HCT116 (cell line): Measurements from ENCODE around the gene SERPINF2. TPM values are rescaled to one million over a fixed set of nuclear protein-coding genes. Genes with fewer than 3 reads are reported as not detected.

Experiments used
- ATAC-seq: fragments of 200-7000 bp; cut with Tn5 transposase; 2 replicates; pipeline ENCODE4 v1.9.1; 2020; ENCODE audit warnings: mild to moderate bottlenecking, moderate library complexity
- BruUV-seq: library from RNA; stranded (reverse); fragments of 400-500 nt; replicated peaks from 2 replicates; lab custom pipeline; 2021; lab: Mats Ljungman, UMichigan
- CTCF ChIA-PET: fragments of 300-600 bp; sonication (Branson Sonifier 250); formaldehyde crosslinking; loops from one replicate; lab custom pipeline; 2021; ENCODE audit warnings: antibody characterized with exemption; lab: Charles Lee
- POLR2A ChIA-PET: fragments of 300-600, 350-600 bp; sonication (Branson Sonifier 250); formaldehyde crosslinking; loops from one replicate; lab custom pipeline; 2021; ENCODE audit warnings: antibody characterized with exemption; lab: Charles Lee
- RAD21 ChIA-PET, 2 experiments: fragments of 300-600 bp; sonication (Branson Sonifier 250); formaldehyde crosslinking; loops; one replicate each; lab custom pipeline; 2023; ENCODE audit warnings: low total read pairs in 2 of 2; ENCODE audit not compliant: uncharacterized antibody in 2 of 2, unreplicated experiment in 2 of 2, low non-redundant PET in 1 of 2; lab: Charles Lee
- DNase-seq: peaks from one replicate; pipeline ENCODE4 v3.0.0-alpha.2; 2010; ENCODE audit warnings: low read depth, low spot score
- H2AFZ ChIP-seq: fragments of 200-600 bp; shearing (Covaris generic), sonication (generic); 2 replicates; pipeline ENCODE4 v1.6.1; 2017; ENCODE audit warnings: low read depth, mixed run types, mixed read lengths, antibody characterized with exemption, low read length; ENCODE audit not compliant: poor library complexity, severe bottlenecking
- H3K27ac ChIP-seq: 2 replicates; pipeline ENCODE4 v1.5.1; 2012; ENCODE audit warnings: low read depth, low read length
- H3K27me3 ChIP-seq: fragments of 200-600 bp; sonication (generic); 2 replicates; pipeline ENCODE4 v1.6.1; 2016; ENCODE audit warnings: mixed run types, low read length, mixed read lengths; ENCODE audit not compliant: insufficient read depth
- H3K36me3 ChIP-seq, 2 experiments: fragments of 200-500 bp in 1 of 2; fragments of 200-600 bp in 1 of 2; sonication (Bioruptor generic) in 1 of 2; sonication (generic) in 1 of 2; 2 replicates each; pipeline versions ENCODE4 v1.5.1 to v1.6.1; 2014 to 2016; ENCODE audit warnings: low read length in 2 of 2, inconsistent platforms in 1 of 2, mixed read lengths in 1 of 2, mixed run types in 1 of 2; ENCODE audit not compliant: insufficient read depth in 2 of 2, control insufficient read depth in 1 of 2
- H3K4me1 ChIP-seq, 2 experiments: fragments of 200-600 bp in 1 of 2; sonication (generic) in 1 of 2; 2 replicates each; pipeline versions ENCODE4 v1.5.1 to v1.6.1; 2012 to 2017; ENCODE audit warnings: low read length in 2 of 2, inconsistent platforms in 1 of 2, mild to moderate bottlenecking in 1 of 2, mixed read lengths in 1 of 2, mixed run types in 1 of 2, moderate library complexity in 1 of 2; ENCODE audit not compliant: insufficient read depth in 2 of 2, control insufficient read depth in 1 of 2
- H3K4me2 ChIP-seq: fragments of 200-600 bp; sonication (generic); 2 replicates; pipeline ENCODE4 v1.6.1; 2017; ENCODE audit warnings: mixed run types, low read length, mixed read lengths
- H3K4me3 ChIP-seq, 2 experiments: fragments of 200-600 bp in 1 of 2; sonication (generic) in 1 of 2; replicated peaks in 1 of 2; 2 replicates each; pipeline ENCODE4 v1.5.1; 2011 to 2016; ENCODE audit warnings: low read length in 2 of 2, control low read depth in 1 of 2, low read depth in 1 of 2, mild to moderate bottlenecking in 1 of 2, mixed read lengths in 1 of 2, mixed run types in 1 of 2
- H3K79me2 ChIP-seq: fragments of 200-600 bp; sonication (generic); 2 replicates; pipeline ENCODE4 v1.6.1; 2017; ENCODE audit warnings: mild to moderate bottlenecking, mixed run types, low read length, moderate library complexity, mixed read lengths; ENCODE audit not compliant: insufficient read depth
- H3K9ac ChIP-seq: fragments of 200-600 bp; sonication (generic); 2 replicates; pipeline ENCODE4 v1.6.1; 2016; ENCODE audit warnings: low read length, mixed read lengths
- H3K9me2 ChIP-seq: fragments of 200-600 bp; sonication (generic), shearing (Covaris generic); 2 replicates; pipeline ENCODE4 v1.6.1; 2017; ENCODE audit warnings: mixed run types, mild to moderate bottlenecking, moderate library complexity; ENCODE audit not compliant: insufficient read depth
- H3K9me3 ChIP-seq, 2 experiments: fragments of 200-500 bp in 1 of 2; fragments of 200-600 bp in 1 of 2; sonication (Bioruptor generic) in 1 of 2; sonication (generic) in 1 of 2; 2 replicates each; pipeline ENCODE4 v1.6.1; 2014 to 2017; ENCODE audit warnings: low read length in 2 of 2, mixed read lengths in 2 of 2, inconsistent platforms in 1 of 2, low read depth in 1 of 2, mild to moderate bottlenecking in 1 of 2, mixed run types in 1 of 2, moderate library complexity in 1 of 2; ENCODE audit not compliant: control insufficient read depth in 1 of 2, insufficient read depth in 1 of 2
- H4K20me1 ChIP-seq: fragments of 200-600 bp; sonication (generic), shearing (Covaris generic); 2 replicates; pipeline ENCODE4 v1.6.1; 2017; ENCODE audit warnings: mixed run types, mild to moderate bottlenecking, moderate library complexity; ENCODE audit not compliant: insufficient read depth
- EGR1 ChIP-seq: IDR thresholded peaks from 2 replicates; pipeline ENCODE4 v1.6.1; 2012; ENCODE audit warnings: low read depth
- POLR2A ChIP-seq: IDR thresholded peaks from 2 replicates; pipeline ENCODE4 v1.7.0; 2011; ENCODE audit warnings: borderline replicate concordance; ENCODE audit not compliant: insufficient read depth, insufficient read length; ENCODE audit errors: extremely low read depth
- SRF ChIP-seq: IDR thresholded peaks from 2 replicates; pipeline ENCODE4 v1.6.1; 2012; ENCODE audit warnings: low read depth
- YY1 ChIP-seq: IDR thresholded peaks from 2 replicates; pipeline ENCODE4 v1.6.1; 2011; ENCODE audit warnings: low read length, low read depth, moderate library complexity, mild to moderate bottlenecking; ENCODE audit not compliant: insufficient replicate concordance; ENCODE audit errors: extremely low read depth
- ZFX ChIP-seq: fragments of 450-650 bp; IDR thresholded peaks from 2 replicates; pipeline ENCODE4 v1.6.1; 2017
- intact Hi-C: fragments of 100-400 bp; cut with micrococcal nuclease; formaldehyde crosslinking; loops from 2 replicates; pipeline ENCODE4 v1.10.0; 2022
- total RNA-seq: library from RNA; stranded (reverse); gene quantifications from one replicate; pipeline ENCODE4 v1.2.1, GENCODE V29; 2021; ENCODE audit not compliant: unreplicated experiment

SERPINF2 gene
- total RNA-seq, 1 experiment from 2014 or later, result 2.5 TPM

GRCh38 chr17:1732241-1732832, 10.3 kb upstream of the SERPINF2 start:
- intact Hi-C loops, result no loop called here
- ChIA-PET POLR2A (no interaction called here), RAD21 (no interaction called here), CTCF (no interaction called here)
- no peak overlapping the region for H3K9ac ChIP-seq
- H3K27me3 ChIP-seq, result no peaks in the 10 kb centered on the region
- H2AFZ ChIP-seq, result no peak overlapping the region
- no peak overlapping the region for H3K27ac ChIP-seq
- H4K20me1 ChIP-seq, result no peaks in the 10 kb centered on the region
- BruUV-seq, result no TSS peak
- H3K9me2 ChIP-seq, result no peaks in the 10 kb centered on the region
- TF ChIP-seq POLR2A, result no peak
- H3K9me3 ChIP-seq, result no peaks in the 10 kb centered on the region
- ATAC-seq, result no peak
- DNase-seq, result no peak
- no peak overlapping the region for H3K4me3 ChIP-seq
- peaks cover 0 to 11% of the 10 kb centered on the region in 2 experiments; a peak in 2 of 4 replicates for H3K4me1 ChIP-seq
- H3K79me2 ChIP-seq, result no peaks in the 10 kb centered on the region; the same call in 1 of the 2 replicates
- H3K4me2 ChIP-seq, result no peak overlapping the region
- no peaks in the 10 kb centered on the region for H3K36me3 ChIP-seq

GRCh38 chr17:1732833-1733321, 9.8 kb upstream of the SERPINF2 start:
- no peak overlapping the region for H3K9ac ChIP-seq
- intact Hi-C loops, result no loop called here
- H3K79me2 ChIP-seq, result no peaks in the 10 kb centered on the region
- ChIA-PET RAD21 (no interaction called here), POLR2A (no interaction called here)
- DNase-seq (no peak), ATAC-seq (no peak)
- no peak overlapping the region for H3K27ac ChIP-seq
- no peaks in the 10 kb centered on the region for H3K36me3 ChIP-seq
- no peak overlapping the region for H3K4me3 ChIP-seq
- H3K9me2 ChIP-seq, result no peaks in the 10 kb centered on the region
- H2AFZ ChIP-seq, result no peak overlapping the region
- peaks cover 0 to 11% of the 10 kb centered on the region in 2 experiments; a peak in 2 of 4 replicates for H3K4me1 ChIP-seq
- H3K9me3 ChIP-seq, result no peaks in the 10 kb centered on the region
- TF ChIP-seq SRF, result no peak
- no peak for TF ChIP-seq YY1
- no peak for TF ChIP-seq ZFX
- TF ChIP-seq EGR1, result no peak
- TF ChIP-seq, all 23 proteins: peak for 0
- CTCF ChIA-PET, result no interaction called here
- H3K4me2 ChIP-seq, result no peak overlapping the region
- no TSS peak for BruUV-seq
- no peaks in the 10 kb centered on the region for H3K27me3 ChIP-seq
- no peaks in the 10 kb centered on the region for H4K20me1 ChIP-seq
